Measurements from ENCODE around the gene SNX27.

SNX27 gene

DNA sequence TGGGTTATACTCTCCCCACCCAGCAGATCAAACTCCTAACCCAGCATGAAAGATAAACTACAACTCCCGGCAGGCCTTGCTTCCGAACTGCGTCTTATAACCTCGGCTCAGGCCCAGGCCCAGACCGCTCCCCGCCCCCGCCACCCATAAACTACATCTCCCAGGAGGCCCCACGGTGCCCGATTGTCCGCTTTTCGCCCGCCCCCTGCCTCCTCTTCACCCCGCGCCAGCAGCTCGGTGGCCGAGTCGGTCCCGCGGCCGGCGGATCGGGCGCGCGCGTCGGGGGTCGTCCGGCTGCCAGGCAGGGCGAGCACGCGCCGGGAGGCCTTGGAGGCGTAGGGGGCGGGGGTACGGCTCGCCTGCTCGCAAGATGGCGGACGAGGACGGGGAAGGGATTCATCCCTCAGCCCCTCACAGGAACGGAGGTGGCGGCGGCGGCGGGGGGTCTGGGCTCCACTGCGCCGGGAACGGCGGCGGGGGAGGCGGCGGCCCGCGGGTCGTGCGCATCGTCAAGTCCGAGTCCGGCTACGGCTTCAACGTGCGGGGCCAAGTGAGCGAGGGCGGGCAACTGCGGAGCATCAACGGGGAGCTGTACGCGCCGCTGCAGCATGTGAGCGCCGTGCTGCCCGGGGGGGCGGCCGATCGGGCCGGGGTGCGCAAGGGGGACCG is at the start of gene SNX27:
SNX27 (plus strand) TSS at position 219 of the 669 bp plus-strand sequence; CDS start at position 371, 152 bp downstream.
- TF ChIP-seq GATA3 (IDR thresholded peaks at IDR 0.05; ENCODE audit: low read depth, low read length) = no peak

GRCh38 chr1:151562661-151563060 is 49.2 kb upstream of the SNX27 start:
- no peak for TF ChIP-seq GATA3 (IDR thresholded peaks at IDR 0.05; ENCODE audit: low read depth, low read length)
- peak; percentile 51; the same call in 1 of the 2 replicates for TF ChIP-seq GATA2 (IDR thresholded peaks at IDR 0.05; ENCODE audit: low read depth, low read length)

DNA sequence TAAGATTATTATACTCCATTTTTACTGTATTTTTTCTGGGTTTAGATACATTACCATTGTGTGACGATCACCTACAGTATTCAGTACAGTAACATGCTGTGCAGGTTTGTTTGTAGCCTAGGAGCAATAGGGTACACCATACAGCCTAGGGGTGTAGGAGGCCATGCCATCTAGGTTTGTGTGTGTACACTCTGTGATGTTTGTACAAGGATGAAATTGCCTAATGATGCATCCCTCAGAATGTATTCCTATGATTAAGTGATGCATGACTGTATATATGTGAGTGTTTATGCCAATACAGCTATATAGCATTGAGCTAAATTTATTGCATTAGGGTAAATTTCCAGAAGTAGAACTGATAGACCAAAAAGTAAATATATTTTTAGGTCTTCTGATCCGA is 48.5 kb upstream of the SNX27 start:
- no peak for TF ChIP-seq GATA2 (IDR thresholded peaks at IDR 0.05; ENCODE audit: low read depth, low read length)
- no peak for TF ChIP-seq GATA3 (IDR thresholded peaks at IDR 0.05; ENCODE audit: low read depth, low read length)

- TF ChIP-seq GATA2 (IDR thresholded peaks at IDR 0.05; ENCODE audit: low read depth, low read length) (no peak), GATA3 (IDR thresholded peaks at IDR 0.05; ENCODE audit: low read depth, low read length) (no peak)
Observed at GRCh38 chr1:151565502-151566189, 46.2 kb upstream of the SNX27 start.

- no peak for TF ChIP-seq GATA3 (IDR thresholded peaks at IDR 0.05; ENCODE audit: low read depth, low read length)
Observed at GRCh38 chr1:151568626-151569088, 43.2 kb upstream of the SNX27 start.

DNA sequence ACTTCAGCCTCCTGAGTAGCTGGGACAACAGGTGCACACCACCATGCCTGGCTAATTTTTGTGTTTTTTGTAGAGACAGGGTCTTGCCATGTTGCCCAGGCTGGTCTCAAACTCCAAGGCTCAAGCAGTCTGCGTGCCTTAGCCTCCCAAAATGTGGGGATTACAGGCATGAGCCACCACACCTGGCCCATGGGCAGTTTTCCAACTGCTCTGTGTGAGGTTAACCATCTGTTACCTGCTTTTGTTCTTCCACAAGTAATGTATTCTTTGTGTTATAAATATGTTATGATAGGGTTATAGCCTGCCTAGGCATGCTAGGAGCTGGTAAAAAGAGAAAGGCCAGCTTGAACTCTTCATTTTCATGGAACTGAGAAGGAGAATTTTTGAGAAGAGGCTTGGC is 41.0 kb upstream of the SNX27 start:
- no peak for TF ChIP-seq GATA2 (IDR thresholded peaks at IDR 0.05; ENCODE audit: low read depth, low read length)

DNA sequence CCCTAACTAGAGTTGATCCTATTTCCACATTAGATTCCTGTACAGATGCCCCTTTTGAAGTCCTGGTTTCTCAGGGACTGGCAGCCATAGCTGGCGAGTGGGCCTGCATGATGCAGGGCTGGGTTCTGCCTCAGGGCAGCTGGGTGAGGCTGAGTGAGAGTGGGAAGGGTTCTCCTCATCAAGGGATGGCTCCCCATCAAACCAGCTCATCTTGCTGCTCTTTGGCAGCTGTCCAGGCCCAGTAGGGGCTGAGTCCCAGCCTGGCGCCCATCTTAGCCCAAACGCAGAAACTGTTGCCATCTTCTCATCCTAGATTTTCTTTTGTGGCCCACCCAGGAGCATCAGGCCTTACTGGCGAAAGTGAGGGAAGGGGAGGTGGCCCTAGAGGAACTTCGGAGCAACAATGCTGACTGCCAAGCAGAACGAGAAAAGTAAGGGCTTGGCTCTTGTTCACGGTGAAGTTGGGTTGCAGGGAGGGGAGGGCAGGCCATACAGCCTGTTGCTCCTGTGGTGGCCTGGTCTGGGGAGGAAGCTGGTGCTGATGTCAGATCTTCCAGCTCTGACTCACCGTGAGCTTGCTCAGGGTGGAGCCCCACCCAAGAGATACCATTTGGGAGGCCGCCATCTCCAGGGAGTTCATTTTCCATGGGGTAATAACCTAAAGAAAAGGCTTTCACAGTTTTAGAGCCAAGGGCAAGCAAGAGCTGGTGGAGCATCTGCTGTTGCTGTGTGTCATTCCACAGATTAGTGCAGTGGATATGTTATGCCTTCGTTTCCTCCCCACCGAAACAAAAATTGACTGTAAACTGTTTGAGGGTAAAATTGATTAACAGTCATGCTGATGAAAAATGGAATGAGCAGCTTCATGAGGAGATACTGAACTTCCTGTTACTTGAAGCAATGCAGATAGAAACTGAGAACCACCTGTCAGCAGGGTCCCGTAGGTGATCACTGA is 37.0 kb upstream of the SNX27 start:
- TF ChIP-seq GATA3 (IDR thresholded peaks at IDR 0.05; ENCODE audit: low read depth, low read length) (no peak), GATA2 (IDR thresholded peaks at IDR 0.05; ENCODE audit: low read depth, low read length) (no peak)

GRCh38 chr1:151577173-151577572 is 34.7 kb upstream of the SNX27 start:
- TF ChIP-seq GATA2 (IDR thresholded peaks at IDR 0.05; ENCODE audit: low read depth, low read length) (no peak), GATA3 (IDR thresholded peaks at IDR 0.05; ENCODE audit: low read depth, low read length) (no peak)

GRCh38 chr1:151578941-151579340 is 32.9 kb upstream of the SNX27 start:
- TF ChIP-seq GATA2 (IDR thresholded peaks at IDR 0.05; ENCODE audit: low read depth, low read length) = no peak
- TF ChIP-seq GATA3 (IDR thresholded peaks at IDR 0.05; ENCODE audit: low read depth, low read length) = no peak

GRCh38 chr1:151579436-151580225 is 32.2 kb upstream of the SNX27 start:
- TF ChIP-seq GATA3 (IDR thresholded peaks at IDR 0.05; ENCODE audit: low read depth, low read length) = no peak
- no peak for TF ChIP-seq GATA2 (IDR thresholded peaks at IDR 0.05; ENCODE audit: low read depth, low read length)

DNA sequence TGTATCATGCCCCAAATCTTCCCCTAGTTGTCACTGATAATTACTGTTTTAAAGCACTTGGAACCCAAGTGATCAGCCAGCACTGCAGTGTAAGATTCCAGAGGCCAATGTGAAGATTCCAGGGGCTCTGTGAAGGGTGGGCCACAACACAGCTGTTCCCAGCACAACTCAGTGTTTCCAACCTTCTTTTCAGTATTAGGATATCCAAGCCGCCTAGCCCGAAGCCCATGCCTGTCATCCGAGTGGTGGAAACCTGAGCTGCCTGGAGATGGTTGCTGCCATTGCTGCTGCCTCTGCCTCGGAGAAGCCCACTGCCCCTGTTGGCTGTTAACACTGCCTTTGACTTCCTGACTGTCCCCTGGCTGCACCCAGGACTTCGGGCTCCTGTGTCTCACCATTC is 30.4 kb upstream of the SNX27 start:
- no peak for TF ChIP-seq GATA3 (IDR thresholded peaks at IDR 0.05; ENCODE audit: low read depth, low read length)
- TF ChIP-seq GATA2 (IDR thresholded peaks at IDR 0.05; ENCODE audit: low read depth, low read length) = no peak

DNA sequence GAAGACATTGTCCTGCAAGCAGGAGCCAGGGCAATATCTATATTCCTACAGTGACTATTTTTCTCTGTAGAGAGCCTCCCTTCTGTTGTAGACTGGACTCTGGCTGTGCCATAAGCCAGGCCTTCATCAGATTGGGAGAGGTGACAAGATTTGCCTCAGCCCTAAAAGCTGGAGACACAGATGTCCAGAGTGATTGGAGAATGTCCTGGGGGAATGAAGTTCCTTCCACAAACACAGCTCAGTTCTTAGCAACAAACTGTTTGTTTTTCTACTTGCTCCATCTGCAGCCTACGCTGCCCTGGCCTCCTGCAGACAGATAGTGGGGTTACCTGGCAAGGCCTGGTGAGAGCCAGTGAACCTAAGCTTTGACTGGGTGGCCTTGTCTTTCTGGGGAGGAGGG is 29.9 kb upstream of the SNX27 start:
- TF ChIP-seq GATA3 (IDR thresholded peaks at IDR 0.05; ENCODE audit: low read depth, low read length) = no peak
- no peak for TF ChIP-seq GATA2 (IDR thresholded peaks at IDR 0.05; ENCODE audit: low read depth, low read length)

DNA sequence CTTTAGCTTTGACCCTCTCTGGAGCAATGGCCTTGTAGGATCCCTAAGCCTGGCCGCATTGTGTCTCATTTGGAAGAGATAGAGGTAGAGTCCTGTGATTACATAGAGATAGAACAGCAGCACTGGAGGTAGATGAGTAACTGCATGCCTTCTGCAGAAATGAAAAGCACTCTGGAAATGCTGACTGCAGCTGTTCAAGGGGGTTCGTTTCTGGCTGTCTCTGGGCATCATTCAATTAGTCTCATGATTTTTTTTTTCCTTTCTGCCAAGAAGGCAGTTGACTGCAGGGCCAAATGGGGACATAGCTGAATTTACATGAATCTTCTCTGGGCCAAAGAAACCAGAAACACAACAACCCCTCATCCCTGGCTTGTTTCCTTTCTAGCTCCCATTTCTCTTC is 28.1 kb upstream of the SNX27 start:
- TF ChIP-seq GATA2 (IDR thresholded peaks at IDR 0.05; ENCODE audit: low read depth, low read length) = no peak
- TF ChIP-seq GATA3 (IDR thresholded peaks at IDR 0.05; ENCODE audit: low read depth, low read length) = no peak

DNA sequence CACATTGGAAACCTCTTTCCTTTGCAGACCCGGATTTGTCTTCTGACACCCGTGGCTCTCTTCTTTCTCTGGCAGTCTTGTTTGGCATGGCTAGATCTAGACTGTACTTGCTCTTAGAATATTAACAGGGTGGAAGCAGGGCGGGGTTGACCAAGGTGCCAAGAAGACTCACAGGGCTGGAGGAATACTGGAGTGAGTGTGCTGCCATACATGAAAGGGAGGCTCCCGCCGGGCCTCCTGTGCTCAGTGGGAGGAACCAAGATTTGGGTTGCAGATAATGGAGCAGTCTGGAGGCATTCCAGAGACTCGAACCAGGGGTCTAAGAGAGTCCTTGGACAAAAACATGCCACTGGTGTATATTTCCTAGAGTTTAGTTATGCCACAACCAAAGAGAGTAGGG is 27.6 kb upstream of the SNX27 start:
- TF ChIP-seq GATA3 (IDR thresholded peaks at IDR 0.05; ENCODE audit: low read depth, low read length) = no peak
- TF ChIP-seq GATA2 (IDR thresholded peaks at IDR 0.05; ENCODE audit: low read depth, low read length) = no peak
